ENCODE results near the gene PTPRD.

The PTPRD gene

GRCh38 chr9:9774471-9774870 is 838.3 kb downstream of the PTPRD start:
- in situ Hi-C loops (cut with MboI; ENCODE audit: low sequenced_read_pairs, unreplicated experiment): no loop called here
- TF ChIP-seq, protein P1, sequence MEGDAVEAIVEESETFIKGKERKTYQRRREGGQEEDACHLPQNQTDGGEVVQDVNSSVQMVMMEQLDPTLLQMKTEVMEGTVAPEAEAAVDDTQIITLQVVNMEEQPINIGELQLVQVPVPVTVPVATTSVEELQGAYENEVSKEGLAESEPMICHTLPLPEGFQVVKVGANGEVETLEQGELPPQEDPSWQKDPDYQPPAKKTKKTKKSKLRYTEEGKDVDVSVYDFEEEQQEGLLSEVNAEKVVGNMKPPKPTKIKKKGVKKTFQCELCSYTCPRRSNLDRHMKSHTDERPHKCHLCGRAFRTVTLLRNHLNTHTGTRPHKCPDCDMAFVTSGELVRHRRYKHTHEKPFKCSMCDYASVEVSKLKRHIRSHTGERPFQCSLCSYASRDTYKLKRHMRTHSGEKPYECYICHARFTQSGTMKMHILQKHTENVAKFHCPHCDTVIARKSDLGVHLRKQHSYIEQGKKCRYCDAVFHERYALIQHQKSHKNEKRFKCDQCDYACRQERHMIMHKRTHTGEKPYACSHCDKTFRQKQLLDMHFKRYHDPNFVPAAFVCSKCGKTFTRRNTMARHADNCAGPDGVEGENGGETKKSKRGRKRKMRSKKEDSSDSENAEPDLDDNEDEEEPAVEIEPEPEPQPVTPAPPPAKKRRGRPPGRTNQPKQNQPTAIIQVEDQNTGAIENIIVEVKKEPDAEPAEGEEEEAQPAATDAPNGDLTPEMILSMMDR (IDR thresholded peaks at IDR 0.05; ENCODE audit: borderline replicate concordance, control extremely low read depth, extremely low read depth, insufficient read depth, missing control alignments): no peak
- DNase-seq (ENCODE audit: low spot score): no peak

GRCh38 chr9:9771314-9771713 is 841.5 kb downstream of the PTPRD start:
- no peak for DNase-seq (ENCODE audit: low spot score)
- TF ChIP-seq, protein P1 (IDR thresholded peaks at IDR 0.05; ENCODE audit: borderline replicate concordance, control extremely low read depth, extremely low read depth, insufficient read depth, missing control alignments): no peak

GRCh38 chr9:9764821-9765220 is 848.0 kb downstream of the PTPRD start:
- TF ChIP-seq, protein P1 (IDR thresholded peaks at IDR 0.05; ENCODE audit: borderline replicate concordance, control extremely low read depth, extremely low read depth, insufficient read depth, missing control alignments): no peak
- no peak for DNase-seq (ENCODE audit: low spot score)
- in situ Hi-C loops (cut with MboI; ENCODE audit: low sequenced_read_pairs, unreplicated experiment): no loop called here

More at GRCh38 chr9:9771314-9771713, 841.5 kb downstream of the PTPRD start:
- in situ Hi-C loops (cut with MboI; ENCODE audit: low sequenced_read_pairs, unreplicated experiment): no loop called here

GRCh38 chr9:9754186-9754585 is 858.6 kb downstream of the PTPRD start:
- TF ChIP-seq, protein P1 (IDR thresholded peaks at IDR 0.05; ENCODE audit: borderline replicate concordance, control extremely low read depth, extremely low read depth, insufficient read depth, missing control alignments): no peak
- DNase-seq (ENCODE audit: low spot score): no peak
- in situ Hi-C loops (cut with MboI; ENCODE audit: low sequenced_read_pairs, unreplicated experiment): no loop called here

- TF ChIP-seq, protein P1 (IDR thresholded peaks at IDR 0.05; ENCODE audit: borderline replicate concordance, control extremely low read depth, extremely low read depth, insufficient read depth, missing control alignments): no peak
- in situ Hi-C loops (cut with MboI; ENCODE audit: low sequenced_read_pairs, unreplicated experiment): no loop called here
These were observed 859.5 kb downstream of the PTPRD start for GRCh38 chr9:9753266-9753665.

GRCh38 chr9:9752722-9753121 is 860.1 kb downstream of the PTPRD start:
- DNase-seq (ENCODE audit: low spot score): no peak
- in situ Hi-C loops (cut with MboI; ENCODE audit: low sequenced_read_pairs, unreplicated experiment): no loop called here

More at GRCh38 chr9:9753266-9753665, 859.5 kb downstream of the PTPRD start:
- DNase-seq (ENCODE audit: low spot score): no peak

More at GRCh38 chr9:9752722-9753121, 860.1 kb downstream of the PTPRD start:
- TF ChIP-seq, protein P1 (IDR thresholded peaks at IDR 0.05; ENCODE audit: borderline replicate concordance, control extremely low read depth, extremely low read depth, insufficient read depth, missing control alignments): no peak

All from GM13976 (cell line).